22Rv1 (cell line): ENCODE results near the gene HNRNPDL.
A peak's percentile ranks its signal among the peaks of the same experiment; 100 is the strongest.
"Not testable (repeated sequence)": the region's sequence is repeated elsewhere in the genome, so short reads cannot be mapped to it uniquely, and the experiment has no call there.

Source experiments
- H3K27ac ChIP-seq: fragments of 450-650 bp; 2 replicates; pipeline ENCODE4 v1.5.1; 2017
- ZFX ChIP-seq: fragments of 450-650 bp; IDR thresholded peaks from 2 replicates; pipeline ENCODE4 v1.6.1; 2017; ENCODE audit warnings: antibody characterized with exemption, borderline replicate concordance
- TF ChIP-seq, protein P1 (sequence below): fragments of 450-650 bp; IDR thresholded peaks from 2 replicates; pipeline ENCODE4 v1.5.1; 2017; ENCODE audit warnings: mild to moderate bottlenecking

The HNRNPDL gene

DNA sequence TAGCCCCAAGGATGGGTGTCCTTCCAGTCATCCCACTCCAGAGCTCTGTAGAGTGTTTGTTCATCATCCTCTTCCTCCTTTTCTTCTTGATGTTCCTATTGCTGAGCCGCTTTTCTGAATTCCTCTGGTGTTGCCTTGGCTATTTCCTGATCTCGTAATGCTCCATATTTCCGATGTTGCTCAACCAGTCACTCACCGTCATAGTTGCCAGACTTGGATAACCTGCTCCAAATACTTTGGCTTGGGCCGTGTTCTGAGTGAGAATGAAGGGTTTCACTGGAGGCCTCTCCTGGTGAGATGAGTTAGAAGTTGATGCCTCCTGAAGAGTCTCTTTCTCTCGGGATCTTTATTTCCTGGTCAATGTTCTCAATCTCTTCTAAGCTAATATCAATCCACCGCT is 28.7 kb downstream of the HNRNPDL start:
- H3K27ac ChIP-seq: no peak overlapping the region
- no peak for TF ChIP-seq ZFX
- TF ChIP-seq, protein P1, sequence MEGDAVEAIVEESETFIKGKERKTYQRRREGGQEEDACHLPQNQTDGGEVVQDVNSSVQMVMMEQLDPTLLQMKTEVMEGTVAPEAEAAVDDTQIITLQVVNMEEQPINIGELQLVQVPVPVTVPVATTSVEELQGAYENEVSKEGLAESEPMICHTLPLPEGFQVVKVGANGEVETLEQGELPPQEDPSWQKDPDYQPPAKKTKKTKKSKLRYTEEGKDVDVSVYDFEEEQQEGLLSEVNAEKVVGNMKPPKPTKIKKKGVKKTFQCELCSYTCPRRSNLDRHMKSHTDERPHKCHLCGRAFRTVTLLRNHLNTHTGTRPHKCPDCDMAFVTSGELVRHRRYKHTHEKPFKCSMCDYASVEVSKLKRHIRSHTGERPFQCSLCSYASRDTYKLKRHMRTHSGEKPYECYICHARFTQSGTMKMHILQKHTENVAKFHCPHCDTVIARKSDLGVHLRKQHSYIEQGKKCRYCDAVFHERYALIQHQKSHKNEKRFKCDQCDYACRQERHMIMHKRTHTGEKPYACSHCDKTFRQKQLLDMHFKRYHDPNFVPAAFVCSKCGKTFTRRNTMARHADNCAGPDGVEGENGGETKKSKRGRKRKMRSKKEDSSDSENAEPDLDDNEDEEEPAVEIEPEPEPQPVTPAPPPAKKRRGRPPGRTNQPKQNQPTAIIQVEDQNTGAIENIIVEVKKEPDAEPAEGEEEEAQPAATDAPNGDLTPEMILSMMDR: no peak

DNA sequence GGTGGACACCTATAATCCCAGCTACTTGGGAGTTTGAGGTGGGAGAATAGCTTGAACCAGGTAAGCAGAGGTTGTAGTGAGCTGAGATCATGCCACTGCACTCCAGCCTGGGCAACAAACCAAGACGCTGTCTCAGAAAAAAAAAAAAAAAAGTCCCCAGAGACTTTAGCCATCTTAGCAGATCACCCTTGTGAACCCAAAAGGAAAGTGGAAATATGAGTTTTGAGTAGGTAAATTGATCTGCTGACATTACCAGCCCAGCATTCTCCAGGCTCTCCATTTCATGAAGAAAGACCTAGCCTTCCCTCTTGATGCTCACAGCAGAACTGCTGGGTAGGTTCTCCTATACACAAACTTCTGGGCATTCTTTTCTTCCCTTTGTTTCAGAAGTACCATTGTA is 32.0 kb downstream of the HNRNPDL start:
- H3K27ac ChIP-seq: no peak overlapping the region
- TF ChIP-seq ZFX: no peak
- TF ChIP-seq, protein P1: no peak

GRCh38 chr4:82397527-82397926 is 32.7 kb downstream of the HNRNPDL start:
- TF ChIP-seq, protein P1: no peak
- TF ChIP-seq ZFX: no peak
- H3K27ac ChIP-seq: no peak overlapping the region

DNA sequence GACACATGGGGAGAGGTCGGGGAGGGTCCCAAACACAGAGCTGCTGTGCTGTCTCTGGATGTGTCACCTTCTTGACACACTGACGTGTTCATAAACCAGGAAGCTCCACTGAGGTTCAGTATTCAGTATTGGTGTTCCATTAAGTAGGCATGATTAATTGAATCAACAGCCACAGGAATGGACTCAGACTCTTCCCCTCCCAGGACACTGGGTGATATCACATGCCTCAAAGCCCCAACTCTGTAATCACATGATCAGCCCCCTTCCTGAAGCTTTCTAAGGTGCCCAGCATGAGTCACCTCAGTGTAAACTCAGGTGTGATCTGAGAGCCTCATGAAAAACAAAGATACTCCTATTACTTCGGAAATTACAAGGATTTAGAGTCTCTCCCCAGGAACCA is 35.4 kb downstream of the HNRNPDL start:
- no peak for TF ChIP-seq ZFX
- TF ChIP-seq, protein P1: no peak
- no peak overlapping the region for H3K27ac ChIP-seq

DNA sequence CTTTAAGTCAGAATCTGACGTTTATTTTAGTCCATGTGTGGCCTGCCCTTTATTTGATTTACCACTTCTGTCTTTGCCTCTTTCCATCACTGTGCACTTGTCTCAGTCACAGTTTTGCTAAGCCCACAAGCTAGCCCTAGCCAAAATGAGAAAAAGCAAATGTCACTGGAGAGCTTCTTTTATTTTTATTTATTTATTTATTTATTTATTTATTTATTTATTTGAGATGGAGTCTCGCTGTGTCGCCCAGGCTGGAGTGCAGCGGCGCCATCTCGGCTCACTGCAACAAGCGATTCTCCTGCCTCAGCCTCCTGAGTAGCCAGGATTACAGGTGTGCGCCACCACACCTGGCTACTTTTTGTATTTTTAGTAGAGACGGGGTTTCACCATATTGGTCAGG is 40.2 kb downstream of the HNRNPDL start:
- H3K27ac ChIP-seq: not testable (repeated sequence)

DNA sequence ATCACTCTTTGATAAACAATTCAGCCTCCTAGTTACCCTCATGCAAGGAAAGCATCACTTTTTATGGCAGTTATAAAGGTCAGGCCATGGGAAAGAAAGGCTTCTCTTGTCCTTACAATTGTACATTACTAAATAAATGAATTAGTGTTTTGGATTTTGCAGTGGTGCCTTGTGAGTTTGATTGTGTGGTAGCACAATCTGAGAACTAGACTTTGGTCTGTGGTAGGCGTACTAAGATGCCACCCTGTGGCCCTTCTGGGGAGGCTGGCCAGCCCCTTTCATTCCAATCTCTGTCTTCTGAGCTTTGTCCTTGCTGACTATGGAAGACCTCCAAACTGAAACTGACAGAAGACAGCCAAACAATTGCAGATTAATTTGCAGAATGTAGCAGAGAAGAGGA is 41.9 kb downstream of the HNRNPDL start:
- TF ChIP-seq, protein P1: 0 out of 2 replicates have a peak, but pooled peaks have one; percentile 7
- TF ChIP-seq ZFX: no peak
- H3K27ac ChIP-seq: no peak overlapping the region

DNA sequence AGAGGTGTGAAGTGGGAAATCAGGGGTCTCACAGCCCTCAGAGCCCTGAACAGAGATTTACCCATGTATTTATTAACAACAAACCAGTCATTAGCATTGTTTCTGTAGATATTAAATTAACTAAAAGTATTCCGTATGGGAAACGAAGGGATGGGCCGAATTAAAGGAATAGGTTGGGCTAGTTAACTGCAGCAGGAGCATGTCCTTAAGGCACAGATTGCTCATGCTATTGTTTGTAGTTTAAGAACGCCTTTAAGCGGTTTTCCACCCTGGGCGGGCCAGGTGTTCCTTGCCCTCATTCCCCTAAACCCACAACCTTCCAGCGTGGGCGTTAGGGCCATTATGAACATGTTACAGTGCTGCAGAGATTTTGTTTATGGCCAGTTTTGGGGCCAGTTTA is 44.0 kb downstream of the HNRNPDL start:
- not testable (repeated sequence) for H3K27ac ChIP-seq

DNA sequence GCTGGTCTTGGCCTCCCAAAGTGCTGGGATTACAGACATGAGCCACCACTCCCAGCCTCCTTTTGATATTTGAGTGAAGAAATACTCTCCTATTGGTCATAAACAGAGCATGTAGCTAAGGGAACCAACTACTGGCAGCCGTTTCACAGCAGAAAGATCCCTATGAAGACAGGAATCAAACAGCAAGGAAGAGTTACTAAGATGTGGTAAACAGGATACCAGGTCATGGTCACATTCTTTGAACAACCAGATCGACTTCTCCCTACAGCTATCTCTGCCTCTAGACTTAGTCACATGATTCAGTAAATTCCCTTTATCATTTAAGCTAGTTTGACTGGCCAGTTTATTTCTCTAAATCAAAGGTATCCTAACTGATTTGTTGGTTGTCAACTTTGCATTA is 47.5 kb downstream of the HNRNPDL start:
- TF ChIP-seq, protein P1: no peak
- H3K27ac ChIP-seq: no peak overlapping the region
